ENCODE measurements around the gene RHOD. TPM values are rescaled to one million over a fixed set of nuclear protein-coding genes. Genes with fewer than 3 reads are reported as not detected.
A peak's percentile ranks its signal among the peaks of the same experiment; 100 is the strongest.

The RHOD gene
- total RNA-seq, 1 donor from 2014 or later, result 12.2 TPM

GRCh38 chr11:67059671-67060070 is 3.0 kb downstream of the RHOD start:
- no peak for TF ChIP-seq CTCF (IDR thresholded peaks at IDR 0.05)
- DNase-seq (no peak), ATAC-seq (no peak)
- Histone ChIP-seq H3K4me3 (no peak overlapping the region), H3K36me3 (no peaks in the 10 kb centered on the region), H3K27ac (no peak overlapping the region), H3K9me3 (no peaks in the 10 kb centered on the region), H3K4me1 (peaks cover 23% of the 10 kb centered on the region), H3K27me3 (ENCODE audit: low read depth) (peaks cover 10% of the 10 kb centered on the region)
- intact Hi-C loops (cut with DNase I), result no loop called here

- DNase-seq, result no peak
- peaks cover 19% of the 10 kb centered on the region for H3K4me1 ChIP-seq
- H3K4me3 ChIP-seq, result no peak overlapping the region
- intact Hi-C loops (cut with DNase I), result no loop called here
- no peak overlapping the region for H3K27ac ChIP-seq
- no peak for TF ChIP-seq CTCF (IDR thresholded peaks at IDR 0.05)
- ATAC-seq, result no peak
- H3K9me3 ChIP-seq, result no peaks in the 10 kb centered on the region
- peaks cover 10% of the 10 kb centered on the region for H3K27me3 ChIP-seq (ENCODE audit: low read depth)
- H3K36me3 ChIP-seq, result no peaks in the 10 kb centered on the region
Measured at GRCh38 chr11:67060111-67060522, 3.5 kb downstream of the RHOD start.

GRCh38 chr11:67062526-67063373 is 6.1 kb downstream of the RHOD start:
- Histone ChIP-seq H3K9me3 (no peaks in the 10 kb centered on the region), H3K27me3 (ENCODE audit: low read depth) (no peaks in the 10 kb centered on the region), H3K36me3 (no peaks in the 10 kb centered on the region), H3K4me3 (no peak overlapping the region), H3K27ac (no peak overlapping the region), H3K4me1 (peaks cover under 1% of the 10 kb centered on the region)
- TF ChIP-seq CTCF (IDR thresholded peaks at IDR 0.05), result no peak
- intact Hi-C loops (cut with DNase I), result no loop called here
- DNase-seq (no peak), ATAC-seq (peak in 1 of 2 donors; percentile 43)

GRCh38 chr11:67066333-67066709 is 9.7 kb downstream of the RHOD start:
- Histone ChIP-seq H3K36me3 (no peaks in the 10 kb centered on the region), H3K4me1 (peaks cover 2% of the 10 kb centered on the region), H3K9me3 (no peaks in the 10 kb centered on the region), H3K27ac (no peak overlapping the region), H3K27me3 (ENCODE audit: low read depth) (no peaks in the 10 kb centered on the region), H3K4me3 (no peak overlapping the region)
- ATAC-seq (no peak), DNase-seq (no peak)
- intact Hi-C loops (cut with DNase I), result no loop called here
- TF ChIP-seq CTCF (IDR thresholded peaks at IDR 0.05), result no peak

- DNase-seq (peak; percentile 89), ATAC-seq (peak; percentile 92)
- H3K36me3 ChIP-seq, result no peaks in the 10 kb centered on the region
- H3K27ac ChIP-seq, result no peak overlapping the region
- intact Hi-C loops (cut with DNase I), result no loop called here
- peaks cover 8% of the 10 kb centered on the region for H3K4me1 ChIP-seq
- peak overlapping the region; percentile 47 for H3K4me3 ChIP-seq
- no peaks in the 10 kb centered on the region for H3K9me3 ChIP-seq
- H3K27me3 ChIP-seq (ENCODE audit: low read depth), result no peaks in the 10 kb centered on the region
- TF ChIP-seq CTCF (IDR thresholded peaks at IDR 0.05), result peak; percentile 90
Measured at GRCh38 chr11:67071420-67072284, 15.0 kb downstream of the RHOD start.
